A673 (cell line): ENCODE results near the gene KRAS. TPM values are rescaled to one million over a fixed set of nuclear protein-coding genes. Genes with fewer than 3 reads are reported as not detected.

Source experiments
- BruUV-seq: library from RNA; stranded (reverse); fragments of 400-500 nt; replicated peaks from 2 replicates; lab custom pipeline; 2021; lab: Mats Ljungman, UMichigan
- CTCF ChIA-PET: fragments of 300-600 bp; sonication (Branson Sonifier 250); formaldehyde crosslinking; loops from one replicate; lab custom pipeline; 2022; ENCODE audit warnings: antibody characterized with exemption; lab: Charles Lee
- POLR2A ChIA-PET: fragments of 300-600 bp; sonication (Branson Sonifier 250); formaldehyde crosslinking; loops from one replicate; lab custom pipeline; 2022; ENCODE audit warnings: antibody characterized with exemption; ENCODE audit not compliant: low non-redundant PET; lab: Charles Lee
- DNase-seq: peaks from one replicate; pipeline ENCODE4 v3.0.0-alpha.2; 2015; ENCODE audit warnings: low spot score
- H3K27ac ChIP-seq: fragments of 200-600 bp; sonication (generic); 2 replicates; pipeline ENCODE4 v1.5.1; 2016; ENCODE audit warnings: mixed run types, low read depth, mild to moderate bottlenecking, mixed read lengths, antibody characterized with exemption, low read length; ENCODE audit not compliant: poor library complexity, severe bottlenecking
- H3K27me3 ChIP-seq: fragments of 200-600 bp; sonication (generic); replicated peaks from 2 replicates; pipeline ENCODE4 v1.6.1; 2017; ENCODE audit warnings: mixed run types, low read depth, mild to moderate bottlenecking, mixed read lengths, antibody characterized with exemption, low read length; ENCODE audit not compliant: insufficient read depth, poor library complexity
- H3K36me3 ChIP-seq: fragments of 200-600 bp; sonication (generic); 2 replicates; pipeline ENCODE4 v1.6.1; 2016; ENCODE audit warnings: mixed run types, mild to moderate bottlenecking, mixed read lengths, antibody characterized with exemption, low read length; ENCODE audit not compliant: insufficient read depth, poor library complexity, severe bottlenecking
- H3K4me1 ChIP-seq: fragments of 200-600 bp; sonication (generic); 2 replicates; pipeline ENCODE4 v1.6.1; 2017; ENCODE audit warnings: mixed run types, mild to moderate bottlenecking, mixed read lengths, antibody characterized with exemption, low read length; ENCODE audit not compliant: insufficient read depth, poor library complexity, severe bottlenecking
- H3K4me3 ChIP-seq: fragments of 200-600 bp; sonication (generic); 2 replicates; pipeline ENCODE4 v1.5.1; 2016; ENCODE audit warnings: low read depth, mixed run types, mild to moderate bottlenecking, mixed read lengths, low read length; ENCODE audit not compliant: poor library complexity, severe bottlenecking
- H3K9me3 ChIP-seq: fragments of 200-600 bp; sonication (generic); 2 replicates; pipeline ENCODE4 v1.6.1; 2016; ENCODE audit warnings: mixed run types, low read depth, mild to moderate bottlenecking, mixed read lengths, antibody characterized with exemption, low read length; ENCODE audit not compliant: poor library complexity, severe bottlenecking
- CTCF ChIP-seq: fragments of 300-800, 200-600 bp; sonication (generic); conservative IDR thresholded peaks from 2 replicates; pipeline ENCODE4 v1.5.1; 2017; ENCODE audit warnings: low read depth, mild to moderate bottlenecking, antibody characterized with exemption, low read length, moderate library complexity, mixed read lengths
- EZH2 ChIP-seq: fragments of 200-600 bp; sonication (generic); IDR thresholded peaks from 2 replicates; pipeline ENCODE4 v1.6.1; 2017; ENCODE audit warnings: borderline replicate concordance, low read depth, mild to moderate bottlenecking, mixed read lengths, antibody characterized with exemption, low read length; ENCODE audit not compliant: poor library complexity, severe bottlenecking
- intact Hi-C: fragments of 100-400 bp; cut with micrococcal nuclease; formaldehyde crosslinking; loops from one replicate; pipeline ENCODE4 v1.10.0; 2022; ENCODE audit not compliant: unreplicated experiment
- total RNA-seq: library from RNA; stranded (reverse); gene quantifications from 2 replicates; pipeline ENCODE4 v1.2.3, GENCODE V29; 2021

KRAS gene
- total RNA-seq, 1 experiment from 2014 or later, result 25.2 TPM

DNA sequence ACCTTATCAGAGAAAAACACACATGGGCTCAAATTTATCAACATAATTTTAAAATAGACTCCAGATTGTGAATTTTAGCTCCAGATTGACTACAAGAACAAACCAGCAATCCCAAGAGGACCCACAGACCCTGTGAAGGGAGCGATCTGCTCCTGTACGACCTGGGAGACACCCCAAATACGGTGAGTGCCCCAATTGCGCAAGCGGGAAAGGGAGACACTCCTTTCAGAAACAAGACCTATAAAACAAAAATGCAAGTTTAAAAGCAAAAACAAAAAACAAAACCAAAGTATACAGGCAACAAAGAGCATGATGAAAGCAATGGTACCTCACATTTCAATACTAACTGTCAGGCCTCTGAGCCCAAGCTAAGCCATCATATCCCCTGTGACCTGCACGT lies 87.9 kb downstream of the KRAS start:
- no peaks in the 10 kb centered on the region for H3K36me3 ChIP-seq
- ChIA-PET CTCF (no interaction called here), POLR2A (no interaction called here)
- no peak for TF ChIP-seq CTCF
- TF ChIP-seq EZH2, result no peak
- no peak for DNase-seq
- intact Hi-C loops, result no loop called here
- H3K4me1 ChIP-seq, result no peaks in the 10 kb centered on the region
- no peaks in the 10 kb centered on the region for H3K27me3 ChIP-seq
- BruUV-seq, result no TSS peak
- H3K27ac ChIP-seq, result no peak overlapping the region
- no peak overlapping the region for H3K4me3 ChIP-seq
- no peaks in the 10 kb centered on the region for H3K9me3 ChIP-seq

GRCh38 chr12:25156061-25156460 lies 94.7 kb downstream of the KRAS start:
- Histone ChIP-seq H3K4me1 (no peaks in the 10 kb centered on the region), H3K9me3 (no peaks in the 10 kb centered on the region), H3K27me3 (no peaks in the 10 kb centered on the region), H3K4me3 (no peak overlapping the region), H3K27ac (no peak overlapping the region), H3K36me3 (no peaks in the 10 kb centered on the region)
- no peak for DNase-seq
- POLR2A ChIA-PET, result no interaction called here
- no TSS peak for BruUV-seq
- intact Hi-C loops, result no loop called here
- no peak for TF ChIP-seq EZH2
- TF ChIP-seq CTCF, result no peak
- CTCF ChIA-PET, result no interaction called here

GRCh38 chr12:25155022-25155576 lies 95.6 kb downstream of the KRAS start:
- H3K4me3 ChIP-seq, result no peak overlapping the region
- intact Hi-C loops, result no loop called here
- CTCF ChIA-PET, result no interaction called here
- no TSS peak for BruUV-seq
- H3K9me3 ChIP-seq, result no peaks in the 10 kb centered on the region
- peak; percentile 41 for DNase-seq
- H3K4me1 ChIP-seq, result no peaks in the 10 kb centered on the region
- no peaks in the 10 kb centered on the region for H3K36me3 ChIP-seq
- H3K27ac ChIP-seq, result no peak overlapping the region
- POLR2A ChIA-PET, result no interaction called here
- no peak for TF ChIP-seq EZH2
- peak; percentile 80 for TF ChIP-seq CTCF
- no peaks in the 10 kb centered on the region for H3K27me3 ChIP-seq

Other genes starting within 250 kb of the KRAS start
- 0.73 TPM in 1 of 2 replicates, not detected in the other for gene DNAI7, start 55.8 kb downstream of the KRAS start, total RNA-seq
- gene ETFRF1, start 55.7 kb downstream of the KRAS start, total RNA-seq, result 12.3 and 12.9 TPM in 2 replicates